ENCODE data around the gene C2CD2.
"Not testable (repeated sequence)": the region's sequence is repeated elsewhere in the genome, so short reads cannot be mapped to it uniquely, and the experiment has no call there.

The C2CD2 gene

DNA sequence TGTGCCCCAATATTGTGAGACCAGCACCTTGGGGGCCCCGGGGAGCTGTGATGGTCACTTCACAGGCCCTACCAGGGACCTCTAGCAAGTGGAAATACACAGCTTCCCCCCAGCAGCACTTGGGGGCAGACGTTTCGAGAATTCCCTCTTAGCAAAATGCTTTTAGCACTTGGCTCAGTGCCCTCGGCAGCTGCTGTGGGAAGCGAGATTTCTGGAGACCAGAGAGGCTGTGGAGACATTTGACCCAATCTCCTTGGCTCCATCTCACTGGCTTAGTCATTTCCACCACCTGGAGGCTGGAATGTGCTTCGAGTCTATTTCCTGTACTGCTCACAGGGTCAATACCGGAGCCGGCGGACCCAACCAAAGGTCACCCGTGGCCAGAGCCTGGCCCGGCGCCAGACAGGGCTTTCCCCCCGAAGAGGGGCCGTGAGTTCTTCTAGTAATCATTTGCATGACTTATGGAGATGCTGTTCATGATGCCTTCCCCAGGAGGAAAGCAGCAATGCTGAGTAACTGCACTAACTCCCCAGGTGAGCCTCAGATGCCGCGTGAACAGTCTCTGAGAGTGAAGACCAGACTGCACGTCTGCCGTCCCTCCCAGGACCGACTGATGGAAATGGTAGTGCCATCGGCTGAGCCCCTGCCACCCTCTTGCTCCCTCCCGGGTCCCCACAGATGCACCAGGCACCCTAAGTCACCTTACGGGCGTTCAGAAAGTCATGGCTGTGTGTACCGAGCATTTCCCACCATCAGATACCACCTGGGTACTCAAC, 4.4 kb upstream of the C2CD2 start:
- no peak for DNase-seq (ENCODE audit: low spot score)

DNA sequence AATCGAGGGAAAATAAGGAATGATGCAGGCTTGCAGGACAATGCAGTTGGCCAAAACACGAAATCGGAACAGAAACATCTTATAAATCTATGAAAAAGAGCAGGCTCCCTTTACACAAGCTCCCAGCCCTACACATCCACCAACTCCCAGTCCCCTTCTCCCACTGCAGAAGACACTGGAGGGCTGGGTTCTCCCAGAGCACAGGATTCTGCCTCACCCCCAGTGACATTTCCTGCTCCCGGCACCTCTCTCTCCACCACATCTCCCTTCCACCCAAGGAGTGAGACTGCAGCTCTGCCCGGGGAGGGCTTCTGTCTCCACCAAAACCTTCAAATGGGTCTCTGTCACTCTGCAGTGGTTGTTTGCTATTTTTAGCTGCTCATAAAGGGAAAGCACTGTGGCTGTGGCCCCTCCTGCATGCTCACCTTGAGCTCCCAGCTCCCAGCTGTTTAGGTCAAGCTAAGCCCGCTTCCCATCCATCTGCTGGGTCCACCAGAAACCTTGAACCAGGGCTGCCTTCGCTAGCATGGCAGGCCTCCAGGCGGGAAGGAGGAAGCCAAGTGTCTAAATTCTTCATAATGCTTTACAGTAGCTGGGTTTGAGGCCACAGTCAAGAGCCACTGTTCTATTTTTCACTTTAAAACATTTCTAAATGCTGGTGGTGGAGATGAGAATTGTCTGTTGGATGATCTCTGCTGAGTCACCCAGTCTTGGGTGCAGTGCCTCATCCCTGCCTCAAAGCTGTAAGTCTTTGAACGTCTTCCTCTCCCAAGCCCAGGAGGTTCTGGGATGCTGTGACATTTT, 3.3 kb upstream of the C2CD2 start:
- no peak for DNase-seq (ENCODE audit: low spot score)

DNA sequence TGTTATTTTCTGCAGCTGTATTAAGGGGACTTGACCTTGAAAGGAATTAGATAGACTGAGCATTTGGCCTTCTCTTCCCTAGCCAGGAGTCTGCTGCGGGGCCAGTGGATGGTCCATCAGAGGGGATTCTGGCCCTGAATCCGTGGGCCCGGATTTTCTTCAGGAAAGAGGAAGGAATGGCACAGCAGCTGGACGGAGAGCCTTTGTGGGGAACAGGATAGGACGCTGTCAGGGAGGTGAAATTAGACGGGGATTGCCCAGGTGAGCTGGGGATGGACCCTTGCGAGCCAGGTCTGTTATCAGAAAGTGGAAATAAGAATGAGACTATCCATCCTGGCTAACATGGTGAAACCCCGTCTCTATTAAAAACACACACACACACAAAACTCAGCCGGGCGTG, 1.7 kb upstream of the C2CD2 start:
- no peak for DNase-seq (ENCODE audit: low spot score)

DNA sequence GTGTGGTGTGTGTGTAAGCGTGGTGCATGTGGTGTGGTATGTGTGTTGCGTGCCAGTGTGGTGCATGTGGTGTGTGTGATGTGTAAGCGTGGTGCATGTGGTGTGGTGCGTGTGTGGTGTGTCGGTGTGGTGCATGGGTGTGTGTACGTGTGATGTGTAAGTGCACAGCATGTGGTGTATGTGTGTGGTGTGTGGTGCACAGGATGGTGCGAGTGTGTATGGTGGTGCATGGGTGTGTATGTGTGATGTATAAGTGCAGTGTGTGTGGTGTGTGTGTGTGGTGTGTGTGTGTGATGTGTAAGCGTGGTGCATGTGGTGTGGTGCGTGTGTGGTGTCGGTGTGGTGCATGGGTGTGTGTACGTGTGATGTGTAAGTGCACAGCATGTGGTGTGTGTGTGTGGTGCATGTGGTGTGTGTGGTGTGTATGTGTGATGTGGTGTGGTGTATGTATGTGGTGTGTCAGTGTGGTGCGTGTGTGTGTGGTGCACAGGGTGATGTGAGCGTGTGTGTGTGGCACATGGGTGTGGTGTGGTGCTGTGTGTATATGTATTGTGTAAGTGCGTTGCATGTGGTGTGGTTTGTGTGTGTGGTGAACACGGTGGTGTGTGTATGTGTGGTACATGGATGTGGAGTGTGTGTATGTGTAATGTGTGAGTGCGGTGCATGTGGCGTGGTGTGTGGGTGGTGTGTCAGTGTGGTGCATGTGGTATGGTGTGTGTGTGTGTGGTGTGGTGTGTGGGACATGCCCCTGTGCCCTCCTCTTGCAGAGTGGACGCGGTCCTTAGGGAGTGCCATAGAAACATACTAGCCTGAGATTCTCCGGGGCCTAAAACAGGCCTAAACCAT, 1.1 kb upstream of the C2CD2 start:
- DNase-seq (ENCODE audit: low spot score): no peak

DNA sequence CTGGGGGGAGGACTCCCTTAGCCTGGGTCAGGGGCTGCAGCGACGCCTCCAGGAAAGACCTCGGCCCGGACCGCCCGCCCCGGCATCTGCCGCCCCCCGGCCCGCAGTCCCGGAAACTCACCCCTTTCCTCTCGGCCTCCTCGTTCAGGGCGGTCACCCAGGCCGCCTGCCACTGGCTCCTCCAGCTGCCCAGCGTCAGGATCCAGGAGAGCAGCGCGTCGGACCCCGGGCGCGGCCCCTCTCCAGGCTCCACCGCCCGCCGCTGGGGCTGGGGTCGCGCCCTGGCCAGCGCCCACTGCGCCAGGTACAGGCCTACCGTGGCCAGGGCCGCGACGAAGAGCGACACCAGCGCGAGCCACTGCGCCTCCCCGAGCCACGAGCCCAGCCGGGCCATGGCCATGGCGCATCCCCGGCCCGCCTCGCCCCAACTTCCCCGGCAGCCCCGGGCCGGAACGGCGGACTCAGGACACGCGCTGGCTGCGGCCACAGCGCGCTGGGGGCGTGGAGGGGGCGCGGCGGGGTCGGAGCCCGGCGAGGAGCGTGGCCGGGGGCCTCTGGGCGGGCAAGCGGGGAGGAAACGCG, 478 bp downstream of the C2CD2 start:
- no peak for DNase-seq (ENCODE audit: low spot score)

DNA sequence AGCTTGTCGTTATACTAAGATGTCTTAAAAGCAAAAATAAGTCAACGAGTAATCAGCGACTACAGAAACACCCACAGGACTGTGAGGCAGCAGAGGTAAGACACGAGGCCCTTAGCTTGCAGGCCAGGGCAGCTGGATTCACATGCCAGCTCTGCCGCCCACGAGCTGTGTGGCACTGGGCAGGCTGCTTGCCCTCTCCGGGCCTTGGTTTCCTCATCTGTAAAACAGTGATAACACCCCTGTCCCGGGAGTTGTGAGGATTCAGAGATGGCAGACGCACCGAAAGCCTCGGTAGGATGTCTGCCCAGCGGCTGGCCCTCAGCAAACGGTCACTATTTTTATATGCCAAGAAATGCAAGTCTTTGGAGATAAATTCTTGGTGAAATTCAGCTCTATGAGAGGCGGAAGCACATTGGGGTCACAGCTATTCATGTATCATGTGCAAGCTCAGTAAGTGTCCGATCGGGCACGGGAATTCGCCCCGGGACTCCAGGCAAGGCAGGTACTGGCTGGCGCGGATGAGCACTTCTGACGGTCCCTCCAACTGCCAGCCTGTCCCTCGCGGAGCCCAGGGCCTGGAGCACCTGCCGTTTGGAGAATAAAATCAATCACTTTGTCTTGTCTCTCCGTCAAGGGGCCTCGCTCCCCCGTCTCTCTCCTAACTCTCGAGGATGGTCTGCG, 1.1 kb downstream of the C2CD2 start:
- DNase-seq (ENCODE audit: low spot score): no peak

DNA sequence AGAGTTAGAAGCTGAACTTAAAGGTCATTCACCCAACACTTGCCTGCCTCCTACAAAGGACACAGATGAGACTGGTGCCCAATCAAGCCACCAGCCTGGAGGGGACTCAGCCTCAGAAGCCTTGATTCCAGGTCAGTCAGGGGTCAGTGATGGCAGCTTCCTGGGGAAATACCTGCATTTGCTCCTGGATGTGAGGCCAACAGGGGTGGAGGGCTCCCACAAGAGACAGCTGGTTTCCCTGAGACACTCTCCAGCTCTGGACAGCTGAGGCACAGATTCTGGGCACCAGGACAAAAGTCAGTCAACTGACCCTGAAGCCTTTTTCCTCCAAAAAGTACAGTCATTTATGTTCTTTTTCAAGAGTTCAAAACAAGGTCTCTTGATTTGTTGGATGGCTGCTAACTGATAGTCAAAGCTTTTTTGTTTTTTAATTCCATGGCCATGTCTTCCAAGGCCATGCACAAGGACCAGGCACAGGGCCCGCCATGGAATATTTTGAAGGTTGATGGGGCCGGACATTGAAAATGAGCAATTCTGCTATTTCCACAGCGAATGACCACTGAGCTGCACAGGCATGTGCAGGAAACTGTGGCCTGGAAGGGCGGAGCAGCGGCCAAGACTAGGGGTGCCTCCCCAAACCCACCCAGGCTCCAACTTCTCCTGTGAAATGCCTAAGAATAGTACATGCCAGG, 1.8 kb downstream of the C2CD2 start:
- no peak for DNase-seq (ENCODE audit: low spot score)

DNA sequence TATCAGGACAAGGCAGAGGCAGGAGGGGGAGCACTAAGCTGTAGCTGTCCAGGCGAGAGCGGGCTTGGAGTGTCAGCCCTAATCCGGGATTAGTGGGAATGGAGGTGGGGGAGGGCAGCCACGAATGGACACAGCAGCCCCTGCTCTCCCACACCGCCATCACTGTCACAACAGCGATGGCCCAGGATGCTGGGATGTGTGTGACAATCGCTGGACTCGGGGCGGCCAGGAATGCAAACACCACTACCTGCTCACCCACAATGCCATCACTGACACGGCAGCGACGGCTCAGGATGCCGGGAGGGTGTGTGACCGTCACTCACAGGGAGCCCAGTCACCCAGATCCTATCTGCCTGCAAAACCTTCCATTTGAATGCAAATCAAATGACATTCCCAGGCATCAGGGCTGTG, 2.9 kb downstream of the C2CD2 start:
- peak; percentile 72 for DNase-seq (ENCODE audit: low spot score)

DNA sequence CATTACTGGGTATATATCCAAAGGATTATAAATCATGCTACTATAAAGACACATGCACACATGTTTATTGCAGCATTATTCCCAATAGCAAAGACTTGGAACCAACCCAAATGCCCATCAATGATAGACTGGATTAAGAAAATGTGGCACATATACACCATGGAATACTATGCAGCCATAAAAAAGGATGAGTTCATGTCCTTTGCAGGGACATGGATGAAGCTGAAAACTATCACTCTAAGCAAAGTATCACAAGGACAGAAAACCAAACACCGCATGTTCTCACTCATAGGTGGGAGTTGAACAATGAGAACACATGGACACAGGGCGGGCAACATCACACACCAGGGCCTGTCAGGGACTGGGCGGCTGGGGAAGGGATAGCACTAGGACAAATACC, 4.2 kb downstream of the C2CD2 start:
- not testable (repeated sequence) for DNase-seq (ENCODE audit: low spot score)

DNA sequence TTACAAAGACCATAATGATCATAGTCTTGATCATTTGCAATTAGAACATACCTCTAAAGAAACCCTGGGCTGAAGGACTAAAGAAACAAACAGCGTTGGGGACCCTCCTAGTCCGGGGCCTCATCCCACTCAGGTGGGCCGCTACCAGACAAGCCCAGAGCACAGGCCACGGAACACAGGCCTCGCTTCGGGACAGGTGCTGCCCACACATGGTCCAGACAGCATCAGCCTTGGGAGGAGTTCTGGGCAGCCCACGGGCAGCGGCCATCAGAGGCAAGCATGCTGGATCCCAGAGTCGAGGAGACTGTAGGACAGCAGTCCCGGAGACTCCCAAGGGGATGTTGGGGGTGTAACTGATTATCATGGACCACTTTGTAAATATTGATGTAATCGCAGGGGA, 4.9 kb downstream of the C2CD2 start:
- DNase-seq (ENCODE audit: low spot score): no peak

DNA sequence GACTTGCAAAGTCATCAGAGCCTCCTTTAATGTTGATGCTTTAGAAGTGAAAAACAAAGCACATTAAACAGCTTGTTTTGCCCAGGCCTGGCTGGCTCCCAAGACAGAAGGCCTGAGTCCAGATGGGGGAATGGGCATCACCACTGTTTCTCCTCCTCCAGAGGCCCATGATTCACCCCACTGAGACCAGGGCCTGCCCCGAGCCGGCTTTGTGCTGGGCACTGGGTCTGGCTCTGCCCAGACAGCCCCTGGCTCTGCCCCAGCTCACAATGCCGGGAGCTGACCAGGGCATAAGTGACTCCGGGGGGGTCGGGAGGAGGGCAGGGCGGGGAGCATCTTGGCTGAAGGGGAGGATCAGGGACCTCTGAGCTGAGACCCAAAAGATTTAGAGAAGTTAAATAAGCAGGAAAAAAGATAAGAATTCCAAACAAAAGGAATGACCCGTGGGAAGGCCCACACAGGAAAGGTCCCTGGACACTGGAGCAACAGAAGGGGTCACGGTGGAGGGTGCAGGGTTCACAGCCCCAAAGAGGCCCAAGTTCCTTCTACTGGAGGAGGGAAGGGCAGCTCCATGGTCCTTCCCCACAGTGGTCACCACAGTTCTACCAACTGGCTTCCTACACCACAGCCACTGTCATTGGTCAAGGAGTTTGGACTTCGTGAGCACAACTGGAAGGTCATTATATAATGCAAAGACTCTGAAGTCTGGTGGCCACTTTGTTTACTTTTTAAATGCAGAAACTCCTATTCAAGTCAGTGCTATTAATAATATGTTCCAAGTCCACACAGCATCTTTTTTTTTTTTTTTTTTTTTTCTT, 5.5 kb downstream of the C2CD2 start:
- DNase-seq (ENCODE audit: low spot score): no peak

DNA sequence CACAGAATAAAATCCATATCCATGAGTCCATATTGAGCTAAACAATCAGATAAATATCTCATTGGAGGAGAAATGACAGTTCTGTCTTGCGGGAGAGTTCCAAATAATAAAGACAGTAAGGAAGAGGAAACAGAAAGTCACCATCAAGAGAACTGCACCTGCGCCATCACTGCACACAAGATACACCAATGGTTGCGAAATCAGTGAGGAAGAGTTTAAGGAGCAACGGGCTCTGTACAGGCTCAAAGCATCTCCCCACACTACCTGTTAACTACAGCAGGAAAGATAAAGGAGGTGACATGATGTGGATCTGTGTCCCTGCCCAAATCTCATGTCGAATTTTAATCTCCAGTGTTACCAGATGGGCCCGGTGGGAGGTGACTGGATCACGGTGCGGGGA, 7.8 kb downstream of the C2CD2 start:
- no peak for DNase-seq (ENCODE audit: low spot score)

DNA sequence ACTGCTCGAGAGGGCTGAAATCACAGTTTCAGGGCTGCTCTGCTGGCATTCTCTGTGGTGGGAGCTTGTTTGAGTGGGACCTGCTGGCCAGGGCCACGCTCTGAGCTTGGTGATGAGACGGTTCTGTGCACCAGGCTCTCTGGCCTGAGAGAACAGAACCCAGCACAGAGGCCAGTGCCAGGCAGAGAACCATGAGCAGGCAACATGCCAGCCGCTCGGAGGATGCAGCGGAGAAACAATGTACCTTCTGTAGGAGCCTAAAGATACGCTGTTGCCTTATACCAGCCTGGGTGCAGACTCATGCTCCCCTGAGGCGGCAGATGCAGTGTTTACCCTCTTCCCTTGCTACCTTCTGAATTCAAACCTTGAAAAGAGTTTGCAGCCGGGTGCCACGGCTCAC, 10.0 kb downstream of the C2CD2 start:
- DNase-seq (ENCODE audit: low spot score): no peak

DNA sequence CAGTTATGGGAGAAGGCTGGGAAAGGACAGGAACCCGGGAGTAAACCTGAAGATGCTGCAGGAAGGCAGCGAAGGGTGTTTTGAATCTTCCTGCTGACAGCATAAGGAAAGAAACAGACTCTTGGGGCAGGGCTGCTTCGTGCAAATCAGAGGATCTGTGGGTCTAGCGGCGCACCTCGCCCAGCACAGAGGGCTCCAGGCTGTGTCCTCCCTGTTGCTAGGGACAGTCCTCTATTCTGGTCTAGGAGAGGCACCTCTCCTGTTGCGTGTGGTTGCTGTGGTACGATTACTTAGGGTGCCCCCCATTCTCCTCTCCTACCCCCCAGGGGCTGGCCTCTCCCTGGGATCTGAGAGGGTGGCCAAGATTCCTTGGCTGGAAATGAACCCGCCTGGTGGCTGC, 11.4 kb downstream of the C2CD2 start:
- DNase-seq (ENCODE audit: low spot score): no peak

DNA sequence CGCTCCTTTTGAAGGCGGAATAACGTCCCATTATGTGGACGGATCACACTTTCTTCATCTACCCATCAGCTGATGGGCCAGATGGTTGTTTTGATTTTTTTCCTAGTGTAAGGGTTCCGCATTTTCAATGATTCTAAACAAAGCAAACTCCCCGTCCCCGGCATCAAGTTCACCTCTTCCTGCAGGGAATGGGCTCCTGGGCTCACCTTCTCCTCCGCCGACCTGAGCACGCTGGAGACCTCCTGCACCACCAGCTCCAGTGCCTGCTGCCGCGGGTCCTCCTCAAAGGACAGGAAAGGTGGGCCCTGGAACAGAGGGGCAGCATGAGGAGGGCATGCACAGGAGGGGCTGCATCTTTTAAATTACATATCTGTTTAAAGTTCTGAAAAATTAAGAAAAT, 11.9 kb downstream of the C2CD2 start:
- DNase-seq (ENCODE audit: low spot score): no peak

DNA sequence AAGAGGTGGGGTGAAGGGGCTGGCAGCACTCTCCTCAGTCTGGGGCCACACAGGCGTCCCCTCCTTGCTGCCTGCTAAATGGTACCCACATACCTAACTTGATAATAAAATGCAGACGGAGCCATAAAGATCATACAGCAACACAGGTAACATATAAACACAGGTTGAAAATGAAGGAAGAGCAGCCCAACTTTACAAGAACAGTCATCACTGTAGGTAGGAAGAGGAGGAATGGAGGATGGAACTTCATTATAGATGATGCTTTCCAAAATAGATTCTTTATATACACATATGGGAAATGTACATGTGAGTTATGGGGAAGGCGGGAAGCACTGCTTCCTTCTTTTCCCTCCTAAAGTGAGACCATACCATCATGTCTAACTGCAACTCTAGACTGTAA, 13.4 kb downstream of the C2CD2 start:
- no peak for DNase-seq (ENCODE audit: low spot score)

DNA sequence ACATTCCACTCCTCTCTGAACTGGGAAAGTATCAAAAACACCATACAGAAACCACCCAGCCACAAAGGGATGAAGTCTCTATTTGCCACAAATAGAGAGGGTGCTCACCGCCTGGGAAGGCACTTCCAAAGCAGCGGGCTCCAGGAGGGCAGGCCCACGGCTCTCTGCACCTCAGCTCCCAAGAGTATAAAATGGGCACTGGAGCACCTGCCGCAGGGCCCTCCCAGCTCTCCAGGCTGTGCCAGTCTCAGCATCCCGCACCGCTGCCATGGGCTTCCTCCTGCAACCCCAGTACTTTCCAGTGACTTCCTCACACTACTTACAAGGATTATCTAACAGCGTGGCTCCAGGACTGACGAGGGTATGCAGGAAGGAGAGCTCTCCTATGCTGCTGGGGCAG, 14.4 kb downstream of the C2CD2 start:
- no peak for DNase-seq (ENCODE audit: low spot score)

DNA sequence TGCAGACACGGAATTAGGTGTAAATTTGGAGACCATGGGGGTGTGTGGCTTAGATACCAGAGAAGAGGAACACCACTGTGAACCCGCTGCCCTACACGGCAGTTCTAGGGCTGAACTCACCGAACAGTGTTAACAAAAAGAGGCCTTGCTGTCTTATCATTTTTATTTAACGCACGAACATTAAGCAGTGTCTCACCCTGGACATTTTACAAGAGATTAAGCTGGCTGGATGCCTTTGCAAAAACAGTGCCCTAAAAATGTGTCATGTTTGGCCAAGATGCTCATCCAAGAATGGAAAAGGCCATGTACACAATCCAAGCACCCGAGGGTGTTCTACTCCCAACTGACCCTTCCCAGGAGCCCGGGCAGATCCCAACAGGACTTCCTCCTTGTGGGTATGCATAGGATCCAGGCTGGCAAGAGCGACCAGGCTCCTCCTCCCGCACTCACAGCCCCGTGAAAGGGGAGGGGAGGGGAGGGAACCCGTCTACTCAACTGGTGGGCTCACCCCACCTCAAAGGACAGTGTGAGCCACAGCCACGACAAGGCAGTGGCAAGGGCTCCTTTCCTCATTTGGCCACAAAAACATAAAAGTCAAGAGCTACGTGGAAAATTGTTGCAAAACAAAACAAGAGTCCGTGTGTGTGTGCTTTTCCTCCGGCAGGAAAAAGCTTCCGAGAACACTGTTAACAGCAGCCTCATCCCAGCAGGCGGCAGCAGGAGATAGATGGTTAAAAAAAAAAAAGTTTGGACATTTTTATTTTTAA, 20.3 kb downstream of the C2CD2 start:
- no peak for DNase-seq (ENCODE audit: low spot score)

DNA sequence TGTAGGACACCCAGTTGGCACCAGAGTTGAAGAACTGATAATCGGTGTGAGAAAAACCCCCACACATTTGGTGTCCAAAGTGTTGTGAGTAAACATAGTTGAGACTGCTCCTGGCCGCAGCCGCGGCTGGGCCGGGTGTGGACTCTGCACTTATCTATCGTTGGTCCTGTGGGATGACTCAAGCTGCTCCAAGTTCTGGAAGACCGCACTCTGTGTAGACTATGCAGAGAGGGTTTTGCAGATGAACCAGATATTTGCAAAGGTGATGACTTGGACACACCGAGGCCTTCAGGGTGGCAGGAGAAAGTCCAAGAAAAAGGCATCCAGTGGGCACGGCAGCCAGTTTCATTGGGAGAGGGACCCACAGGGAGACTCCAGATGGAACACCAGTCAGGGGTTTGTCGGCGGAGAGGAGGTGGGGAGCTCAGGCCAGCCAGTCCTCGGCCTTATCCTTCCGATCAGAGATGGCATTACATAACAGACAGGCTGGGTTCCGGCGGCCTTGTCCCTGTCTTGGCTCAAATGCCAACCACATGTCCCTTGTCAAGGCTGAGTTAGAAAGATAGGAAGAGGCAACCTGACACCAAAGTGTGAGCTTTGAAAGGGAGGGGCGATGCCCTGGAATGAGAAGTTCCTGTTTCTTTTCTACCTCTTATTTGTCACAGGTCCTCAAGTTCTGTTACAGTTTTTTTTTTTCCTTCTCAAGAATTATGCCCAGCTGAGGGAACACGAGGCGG, 21.1 kb downstream of the C2CD2 start:
- DNase-seq (ENCODE audit: low spot score): no peak

Data from ecto neural progenitor cell (in vitro differentiated cells).